GM18951 (cell line): ENCODE measurements around the gene ACSF2.

Source experiments
- POLR2A ChIP-seq: IDR thresholded peaks from 4 replicates; pipeline ENCODE4 v1.6.1; 2011; ENCODE audit warnings: mild to moderate bottlenecking; ENCODE audit not compliant: insufficient read length, insufficient read depth; ENCODE audit errors: extremely low read depth
- in situ Hi-C: fragments of 300-500 bp; cut with MboI; formaldehyde crosslinking; loops from one replicate; pipeline ENCODE4 v1.12.0; 2022; ENCODE audit warnings: low sequenced_read_pairs, mixed read lengths, inconsistent platforms; ENCODE audit not compliant: unreplicated experiment

ACSF2 gene, protein sequence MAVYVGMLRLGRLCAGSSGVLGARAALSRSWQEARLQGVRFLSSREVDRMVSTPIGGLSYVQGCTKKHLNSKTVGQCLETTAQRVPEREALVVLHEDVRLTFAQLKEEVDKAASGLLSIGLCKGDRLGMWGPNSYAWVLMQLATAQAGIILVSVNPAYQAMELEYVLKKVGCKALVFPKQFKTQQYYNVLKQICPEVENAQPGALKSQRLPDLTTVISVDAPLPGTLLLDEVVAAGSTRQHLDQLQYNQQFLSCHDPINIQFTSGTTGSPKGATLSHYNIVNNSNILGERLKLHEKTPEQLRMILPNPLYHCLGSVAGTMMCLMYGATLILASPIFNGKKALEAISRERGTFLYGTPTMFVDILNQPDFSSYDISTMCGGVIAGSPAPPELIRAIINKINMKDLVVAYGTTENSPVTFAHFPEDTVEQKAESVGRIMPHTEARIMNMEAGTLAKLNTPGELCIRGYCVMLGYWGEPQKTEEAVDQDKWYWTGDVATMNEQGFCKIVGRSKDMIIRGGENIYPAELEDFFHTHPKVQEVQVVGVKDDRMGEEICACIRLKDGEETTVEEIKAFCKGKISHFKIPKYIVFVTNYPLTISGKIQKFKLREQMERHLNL

GRCh38 chr17:50425682-50426471, at the start of gene ACSF2:
Gene ACSF2 (plus strand): TSS chr17:50426218. CDS start chr17:50426262, 44 bp downstream.
- TF ChIP-seq POLR2A, result peak; percentile 62
- in situ Hi-C loops, result no loop called here

GRCh38 chr17:50379351-50380132, 46.5 kb upstream of the ACSF2 start:
- in situ Hi-C loops, result no loop called here

GRCh38 chr17:50380369-50381259, 45.4 kb upstream of the ACSF2 start:
- in situ Hi-C loops, result no loop called here
- TF ChIP-seq POLR2A, result no peak

More at GRCh38 chr17:50379351-50380132, 46.5 kb upstream of the ACSF2 start:
- TF ChIP-seq POLR2A, result no peak

GRCh38 chr17:50381260-50381815, 44.7 kb upstream of the ACSF2 start:
- in situ Hi-C loops, result no loop called here
- TF ChIP-seq POLR2A, result no peak

DNA sequence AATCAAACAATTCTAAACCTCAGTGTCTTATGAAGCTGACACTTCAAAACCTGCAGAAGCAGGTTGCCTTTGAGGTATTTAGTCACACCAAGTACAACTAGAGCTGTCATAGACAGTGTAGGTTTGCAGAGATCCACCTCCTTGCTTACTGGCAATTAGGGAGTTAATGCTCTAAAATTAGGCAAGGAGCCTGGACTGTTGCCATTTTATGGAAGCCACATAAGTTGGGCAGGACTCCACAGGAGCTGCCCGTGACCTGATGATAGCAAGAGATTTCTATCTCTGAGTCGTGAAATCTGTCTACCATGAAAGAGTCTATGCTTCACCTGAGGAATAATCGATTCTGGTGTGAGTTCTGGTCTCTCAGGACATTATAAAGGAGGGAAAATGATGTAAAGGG, 44.1 kb upstream of the ACSF2 start:
- in situ Hi-C loops, result no loop called here
- no peak for TF ChIP-seq POLR2A

- in situ Hi-C loops, result no loop called here
- no peak for TF ChIP-seq POLR2A
Measured at GRCh38 chr17:50382931-50383330, 43.1 kb upstream of the ACSF2 start.

GRCh38 chr17:50386510-50386909, 39.5 kb upstream of the ACSF2 start:
- TF ChIP-seq POLR2A, result no peak
- in situ Hi-C loops, result no loop called here

- no peak for TF ChIP-seq POLR2A
- in situ Hi-C loops, result no loop called here
Measured at GRCh38 chr17:50388728-50389127, 37.3 kb upstream of the ACSF2 start.

- in situ Hi-C loops, result no loop called here
- no peak for TF ChIP-seq POLR2A
Measured at GRCh38 chr17:50389534-50389933, 36.5 kb upstream of the ACSF2 start.

DNA sequence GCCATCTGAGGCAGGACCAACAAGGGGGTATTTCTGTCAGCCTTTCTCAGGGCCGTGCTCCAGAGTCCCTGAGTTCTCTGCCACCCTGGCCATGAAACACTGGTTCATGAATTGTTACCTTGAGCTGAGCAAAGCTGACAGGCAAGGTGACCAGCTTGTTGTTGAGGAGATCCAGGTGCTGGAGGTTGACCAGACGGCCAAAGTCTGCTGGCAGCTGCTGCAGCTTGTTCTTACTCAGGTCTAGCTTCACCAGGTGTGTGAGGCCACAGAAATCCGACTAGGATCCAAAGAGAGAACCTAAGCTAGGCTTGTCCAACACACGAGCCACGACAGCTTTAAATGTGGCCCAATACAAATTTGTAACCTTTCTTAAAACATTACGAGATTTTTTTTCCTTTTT, 33.4 kb upstream of the ACSF2 start:
- no peak for TF ChIP-seq POLR2A
- in situ Hi-C loops, result no loop called here

DNA sequence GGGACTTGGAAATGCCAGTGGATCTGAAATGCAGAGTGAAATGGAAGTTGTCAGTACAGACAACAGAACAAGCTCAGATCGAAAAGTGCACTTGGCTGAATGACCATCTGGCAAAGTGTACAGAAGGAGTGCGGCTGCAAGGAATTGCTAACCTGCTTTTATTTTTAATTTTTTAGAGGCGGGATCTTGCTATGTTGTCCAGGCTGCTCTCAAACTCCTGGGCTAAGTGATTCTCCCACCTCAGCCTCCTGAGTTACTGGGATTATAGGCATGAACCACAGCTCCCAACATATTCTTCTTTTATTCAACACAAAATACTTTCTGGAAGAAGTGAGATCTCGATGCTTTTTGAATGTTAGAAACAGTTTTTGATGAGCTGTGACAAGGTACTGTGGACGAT, 32.3 kb upstream of the ACSF2 start:
- in situ Hi-C loops, result no loop called here
- TF ChIP-seq POLR2A, result no peak

- in situ Hi-C loops, result no loop called here
- TF ChIP-seq POLR2A, result no peak
Measured at GRCh38 chr17:50394711-50395110, 31.3 kb upstream of the ACSF2 start.
